ENCODE results near the gene HCFC1R1.

HCFC1R1 gene

GRCh38 chr16:3032624-3033023, 8.9 kb upstream of the HCFC1R1 start:
- FAIRE-seq = no peak

- FAIRE-seq = no peak
These were observed 6.8 kb upstream of the HCFC1R1 start for GRCh38 chr16:3030222-3031212.

- FAIRE-seq = no peak
These were observed 5.9 kb upstream of the HCFC1R1 start for GRCh38 chr16:3029491-3030221.

GRCh38 chr16:3028716-3029319, 5.1 kb upstream of the HCFC1R1 start:
- no peak for FAIRE-seq

- no peak for FAIRE-seq
These were observed 4.4 kb upstream of the HCFC1R1 start for GRCh38 chr16:3027983-3028715.

GRCh38 chr16:3027489-3027795, 3.7 kb upstream of the HCFC1R1 start:
- no peak for FAIRE-seq

- FAIRE-seq = no peak
These were observed 3.1 kb upstream of the HCFC1R1 start for GRCh38 chr16:3026609-3027488.

GRCh38 chr16:3026003-3026378, 2.2 kb upstream of the HCFC1R1 start:
- no peak for FAIRE-seq

- no peak for FAIRE-seq
These were observed 1.6 kb upstream of the HCFC1R1 start for GRCh38 chr16:3025032-3026002.

GRCh38 chr16:3023415-3023668, 400 bp downstream of the HCFC1R1 start:
- no peak for FAIRE-seq

GRCh38 chr16:3022684-3023414, 893 bp downstream of the HCFC1R1 start:
- no peak for FAIRE-seq

- no peak for FAIRE-seq
These were observed 1.5 kb downstream of the HCFC1R1 start for GRCh38 chr16:3022208-3022683.

GRCh38 chr16:3021449-3022207, 2.1 kb downstream of the HCFC1R1 start:
- FAIRE-seq = no peak

- FAIRE-seq = no peak
These were observed 2.9 kb downstream of the HCFC1R1 start for GRCh38 chr16:3020604-3021448.

- FAIRE-seq = no peak
These were observed 3.5 kb downstream of the HCFC1R1 start, which contains the start of gene TNFRSF12A for GRCh38 chr16:3020247-3020603. Gene TNFRSF12A, plus strand, starts transcription at chr16:3020368. Its CDS starts 30 bp downstream, at chr16:3020398.

- FAIRE-seq = no peak
These were observed 4.0 kb downstream of the HCFC1R1 start for GRCh38 chr16:3019594-3020246.

- no peak for FAIRE-seq
These were observed 5.8 kb downstream of the HCFC1R1 start, which contains the start of gene CLDN6 for GRCh38 chr16:3017794-3018506. Gene CLDN6, minus strand, starts transcription at chr16:3018183. Its CDS starts 2,162 bp downstream, at chr16:3016021.
